ENCODE data around the gene TSFM.

TSFM gene

GRCh38 chr12:57834086-57834876 lies 51.7 kb downstream of the TSFM start:
- no peak for DNase-seq (ENCODE audit: low read depth)

- DNase-seq (ENCODE audit: low read depth) = no peak
Observed at GRCh38 chr12:57835366-57836288, 53.0 kb downstream of the TSFM start.

- no peak for DNase-seq (ENCODE audit: low read depth)
Observed at GRCh38 chr12:57836442-57837375, 54.1 kb downstream of the TSFM start.

GRCh38 chr12:57837864-57838562 lies 55.4 kb downstream of the TSFM start:
- no peak for DNase-seq (ENCODE audit: low read depth)

- DNase-seq (ENCODE audit: low read depth) = no peak
Observed at GRCh38 chr12:57838594-57839302, 56.2 kb downstream of the TSFM start.

- DNase-seq (ENCODE audit: low read depth) = no peak
Observed at GRCh38 chr12:57839996-57840395, 57.4 kb downstream of the TSFM start.

- DNase-seq (ENCODE audit: low read depth) = no peak
Observed at GRCh38 chr12:57840726-57841125, 58.1 kb downstream of the TSFM start.

- DNase-seq (ENCODE audit: low read depth) = no peak
Observed at GRCh38 chr12:57841445-57841844, 58.9 kb downstream of the TSFM start.

- DNase-seq (ENCODE audit: low read depth) = no peak
Observed at GRCh38 chr12:57842342-57843294, 60.0 kb downstream of the TSFM start.

- DNase-seq (ENCODE audit: low read depth) = no peak
Observed at GRCh38 chr12:57844709-57845477, 62.3 kb downstream of the TSFM start.

GRCh38 chr12:57845478-57846284 lies 63.1 kb downstream of the TSFM start:
- peak; percentile 39 for DNase-seq (ENCODE audit: low read depth)

GRCh38 chr12:57846285-57846576 lies 63.6 kb downstream of the TSFM start:
- no peak for DNase-seq (ENCODE audit: low read depth)

GRCh38 chr12:57846577-57847319 lies 64.2 kb downstream of the TSFM start, which contains the start of gene CTDSP2:
Gene CTDSP2, minus strand, starts transcription at chr12:57846729. Its CDS starts 294 bp downstream, at chr12:57846435.
- peak; percentile 79 for DNase-seq (ENCODE audit: low read depth)

All from activated T-cell treated with anti-CD3 and anti-CD28 coated beads for 1 hour (primary cell).